OCI-LY7 (cell line): ENCODE results near the gene PPFIA2.

Source experiments
- CTCF ChIP-seq: fragments of 200-600 bp; sonication (generic); conservative IDR thresholded peaks from 2 replicates; pipeline ENCODE4 v1.5.1; 2014; ENCODE audit warnings: mild to moderate bottlenecking, antibody characterized with exemption, low read length, moderate library complexity, mixed read lengths
- EZH2phosphoT487 ChIP-seq: fragments of 200-600 bp; sonication (generic); IDR thresholded peaks from 2 replicates; pipeline ENCODE4 v1.6.1; 2018; ENCODE audit warnings: low read depth, borderline replicate concordance, mild to moderate bottlenecking, mixed run types, antibody characterized with exemption, low read length, moderate library complexity, mixed read lengths

DNA sequence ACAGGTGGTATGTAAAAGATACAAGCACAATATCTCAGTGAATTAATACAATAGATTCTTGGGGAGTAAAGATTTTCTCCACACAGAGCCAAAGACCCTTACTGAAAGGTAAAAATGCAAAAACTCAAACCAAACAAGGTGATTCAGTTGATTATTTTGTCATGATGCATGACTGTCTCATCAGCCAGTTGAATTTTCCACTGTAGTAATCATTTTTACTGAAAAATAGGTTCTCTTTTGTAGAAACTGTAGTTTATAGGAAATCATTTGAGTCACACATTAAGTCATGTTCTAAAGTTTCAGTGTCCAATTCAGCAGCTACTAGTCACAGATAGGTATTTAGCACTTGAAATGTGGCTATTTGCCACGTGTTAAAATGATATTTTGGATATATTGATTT is 53.6 kb downstream of the PPFIA2 start:
- TF ChIP-seq CTCF (no peak), EZH2phosphoT487 (no peak)
